T-helper 22 cell (primary cell): ENCODE data around the gene TUBD1.
"Not testable (repeated sequence)": the region's sequence is repeated elsewhere in the genome, so short reads cannot be mapped to it uniquely, and the experiment has no call there.

Experiments
- DNase-seq: peaks from one replicate; pipeline ENCODE4 v3.0.0-alpha.2; 2020; ENCODE audit warnings: low read depth

The TUBD1 gene

DNA sequence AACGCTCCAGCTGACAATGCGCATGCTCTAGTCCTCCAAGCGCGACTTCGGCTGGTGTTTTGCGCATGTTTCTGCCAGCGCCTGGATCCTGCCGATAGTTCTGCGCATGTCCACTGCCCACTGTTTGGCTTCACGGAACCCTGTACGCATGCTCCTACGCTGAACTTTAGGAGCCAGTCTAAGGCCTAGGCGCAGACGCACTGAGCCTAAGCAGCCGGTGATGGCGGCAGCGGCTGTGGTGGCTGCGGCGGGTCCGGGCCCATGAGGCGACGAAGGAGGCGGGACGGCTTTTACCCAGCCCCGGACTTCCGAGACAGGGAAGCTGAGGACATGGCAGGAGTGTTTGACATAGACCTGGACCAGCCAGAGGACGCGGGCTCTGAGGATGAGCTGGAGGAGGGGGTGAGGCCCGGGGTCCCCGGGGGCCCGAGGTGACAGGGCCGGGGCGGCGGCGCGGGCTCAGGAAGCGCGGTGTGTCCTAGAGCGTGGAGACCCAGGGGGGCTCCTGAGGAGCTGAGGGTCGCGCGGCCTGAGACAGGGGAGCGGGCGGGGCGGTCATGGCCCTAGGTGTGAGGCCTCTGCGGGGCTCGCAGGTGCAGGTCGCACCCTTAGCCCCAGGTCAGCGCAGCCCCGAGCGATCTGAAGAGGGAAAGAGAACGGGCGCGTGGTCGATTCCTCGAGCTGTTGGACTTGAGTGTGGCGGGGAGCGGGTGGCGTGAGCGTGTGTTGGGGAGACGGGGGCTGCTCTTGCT lies at the start of gene TUBD1, which contains the start of gene RPS6KB1:
Gene TUBD1, minus strand, starts transcription at position 20 of the 752 bp plus-strand sequence. CDS start 1,941 bp downstream, outside the sequence.
Gene RPS6KB1, plus strand, starts transcription at position 198 of the 752 bp plus-strand sequence. Its CDS starts 64 bp downstream, at position 262.
- DNase-seq = peak; percentile 96

GRCh38 chr17:59941131-59941530 lies 48.4 kb upstream of the TUBD1 start:
- no peak for DNase-seq

DNA sequence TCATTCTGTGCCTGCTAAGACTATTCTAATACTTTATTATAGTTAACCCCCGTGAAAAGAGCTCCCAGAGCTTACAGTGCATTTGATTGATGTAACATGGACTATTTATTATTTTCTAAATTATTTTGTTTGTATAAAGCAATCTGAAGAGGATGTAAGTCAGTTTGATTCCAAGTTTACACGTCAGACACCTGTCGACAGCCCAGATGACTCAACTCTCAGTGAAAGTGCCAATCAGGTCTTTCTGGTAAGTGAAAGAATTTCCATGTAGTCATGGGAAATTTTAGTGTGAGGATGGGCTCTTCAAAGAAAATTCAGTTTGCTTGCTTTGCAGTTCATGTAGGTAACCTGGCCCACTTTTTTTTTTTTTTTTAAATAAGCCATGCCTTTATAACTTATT lies 48.0 kb upstream of the TUBD1 start:
- DNase-seq = not testable (repeated sequence)

DNA sequence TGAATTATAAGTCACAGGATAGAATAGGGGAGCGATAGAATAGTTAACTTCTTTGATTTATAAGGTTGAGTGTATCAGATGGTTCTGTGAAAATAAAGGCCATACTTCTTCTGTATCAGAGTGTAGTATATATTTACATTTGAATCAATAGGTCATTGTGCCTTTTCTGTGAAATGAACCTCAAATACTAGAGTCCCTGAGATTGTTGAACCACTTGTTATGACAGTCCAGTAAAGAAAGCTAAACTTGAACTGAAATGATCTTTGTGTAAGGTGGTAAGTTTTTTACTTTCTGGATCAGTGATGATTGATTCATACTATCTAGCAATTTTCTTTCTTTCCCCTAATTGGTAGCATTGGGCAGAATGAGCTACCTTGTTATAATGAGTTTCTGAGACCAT lies 40.6 kb upstream of the TUBD1 start:
- not testable (repeated sequence) for DNase-seq

- not testable (repeated sequence) for DNase-seq
Measured at GRCh38 chr17:59930768-59931167, 38.0 kb upstream of the TUBD1 start.

GRCh38 chr17:59930121-59930520 lies 37.4 kb upstream of the TUBD1 start:
- not testable (repeated sequence) for DNase-seq

DNA sequence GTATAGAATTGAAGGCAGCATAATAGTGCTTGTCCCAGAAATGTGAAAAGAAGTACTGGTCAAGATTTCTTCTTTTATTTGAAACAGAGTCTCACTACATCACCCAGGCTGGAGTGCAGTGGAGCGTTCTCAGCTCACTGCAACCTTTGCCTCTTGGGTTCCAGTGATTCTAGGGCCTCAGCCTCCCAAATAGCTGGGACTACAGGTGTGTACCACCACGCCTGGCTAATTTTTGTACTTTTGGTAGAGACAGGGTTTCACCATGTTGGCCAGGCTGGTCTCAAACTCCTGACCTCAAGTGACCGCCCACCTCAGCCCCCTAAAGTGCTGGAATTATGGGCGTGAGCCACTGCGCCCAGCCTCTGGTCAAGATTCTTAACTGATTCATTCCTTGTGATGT lies 27.9 kb upstream of the TUBD1 start:
- not testable (repeated sequence) for DNase-seq

DNA sequence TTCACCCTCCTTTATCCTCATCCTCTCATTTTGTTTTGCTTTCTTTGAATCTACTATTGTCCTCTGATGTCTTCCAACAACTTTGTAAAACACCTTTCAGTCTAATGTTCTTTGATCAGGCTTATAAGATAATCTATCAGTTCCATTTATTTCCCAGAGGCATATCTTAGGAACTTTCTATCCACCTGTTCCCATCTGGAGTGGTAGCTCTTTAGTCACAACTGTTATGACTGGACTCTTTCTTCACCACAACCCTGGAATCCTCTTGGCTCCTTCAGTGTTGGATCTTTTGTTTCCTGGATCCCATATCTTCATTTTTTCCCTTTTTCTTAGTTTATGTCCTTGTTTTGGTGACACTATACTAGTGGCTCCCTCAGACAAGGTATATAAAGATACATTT lies 23.7 kb upstream of the TUBD1 start:
- no peak for DNase-seq

DNA sequence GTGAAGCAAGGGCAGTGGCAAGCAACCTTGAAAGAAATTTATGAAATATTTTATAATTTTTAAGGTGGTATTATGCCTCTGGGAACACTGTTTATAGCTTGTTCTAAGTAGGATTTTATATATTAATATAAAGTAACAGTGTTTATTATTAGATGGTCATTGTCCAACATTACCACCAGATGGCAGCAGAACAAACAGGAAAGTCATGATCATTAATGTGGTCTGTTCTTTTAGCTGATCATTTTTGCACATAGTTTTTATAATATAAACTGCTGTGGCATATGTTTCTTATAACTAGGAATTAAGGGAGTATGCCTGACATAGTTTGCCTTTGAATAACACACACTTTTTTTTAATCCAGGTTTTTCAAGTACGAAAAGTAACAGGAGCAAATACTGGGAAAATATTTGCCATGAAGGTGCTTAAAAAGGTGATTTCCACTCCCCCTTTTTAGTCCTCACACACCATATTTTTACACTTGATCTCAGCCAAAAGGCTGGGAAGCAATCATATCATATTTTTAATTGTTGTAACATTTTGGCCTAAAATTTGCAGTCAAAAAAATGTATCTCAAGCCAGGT lies 21.6 kb upstream of the TUBD1 start:
- no peak for DNase-seq

DNA sequence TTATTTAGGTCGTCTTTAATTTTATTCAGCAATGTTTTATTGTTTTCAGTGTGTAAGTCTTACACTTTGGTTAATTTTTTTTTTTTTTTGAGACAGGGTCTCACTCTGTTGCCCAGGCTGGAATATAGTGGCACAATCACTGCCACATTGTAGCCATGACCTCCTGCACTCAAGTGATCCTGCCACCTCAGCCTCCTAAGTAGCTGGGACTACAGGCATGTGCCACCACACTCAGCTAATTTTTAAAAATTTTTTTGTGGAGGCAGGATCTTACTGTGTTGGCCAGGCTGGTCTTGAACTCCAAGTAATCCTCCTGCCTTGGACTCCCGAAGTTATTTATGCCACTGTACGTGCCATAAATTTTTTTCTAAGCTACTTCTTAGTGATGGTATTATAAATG lies 14.7 kb upstream of the TUBD1 start:
- DNase-seq = no peak

GRCh38 chr17:59903455-59903854 lies 10.7 kb upstream of the TUBD1 start:
- DNase-seq = no peak

GRCh38 chr17:59901604-59902003 lies 8.9 kb upstream of the TUBD1 start:
- DNase-seq = no peak

- DNase-seq = no peak
Measured at GRCh38 chr17:59899099-59899498, 6.4 kb upstream of the TUBD1 start.

DNA sequence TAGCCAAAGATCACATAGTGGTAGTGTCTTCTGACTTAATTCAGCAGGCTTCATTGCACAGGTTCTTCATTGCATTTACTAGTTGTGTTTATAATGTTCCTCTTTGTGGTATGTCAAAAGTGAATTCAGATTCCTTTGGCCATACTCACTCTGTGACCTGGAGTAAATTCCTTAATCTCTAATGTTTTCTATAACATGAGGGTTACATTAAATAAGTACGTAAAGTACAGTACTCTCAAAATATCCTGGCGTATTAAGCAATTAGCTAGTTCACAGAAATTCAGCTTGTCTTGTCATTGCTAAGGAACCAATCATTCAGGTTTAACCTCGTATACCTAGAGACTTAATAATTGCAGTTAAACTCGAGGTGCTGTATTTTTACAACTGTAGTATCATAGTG lies 4.3 kb upstream of the TUBD1 start:
- no peak for DNase-seq

GRCh38 chr17:59893676-59894100 lies 945 bp upstream of the TUBD1 start:
- DNase-seq = no peak

- DNase-seq = no peak
Measured at GRCh38 chr17:59892251-59892923, 356 bp downstream of the TUBD1 start.

DNA sequence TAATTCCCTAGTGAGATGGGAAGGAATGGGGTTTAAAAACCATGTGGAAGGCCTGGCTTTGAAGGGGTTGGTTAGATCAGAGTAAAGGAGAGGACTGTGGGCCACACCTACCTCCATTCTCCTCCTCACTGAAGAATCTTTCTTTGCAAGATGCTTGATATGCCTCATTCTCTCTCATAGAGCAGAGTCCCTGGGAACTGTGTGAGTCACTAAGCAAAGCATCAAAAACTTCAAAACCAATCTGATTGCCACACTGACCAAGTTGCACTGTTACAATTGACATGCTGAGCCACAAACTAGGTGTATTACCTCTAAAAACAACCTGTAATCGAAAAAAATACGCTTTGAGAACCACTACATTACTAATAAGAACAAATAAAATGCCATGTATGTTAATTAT lies 2.0 kb downstream of the TUBD1 start:
- no peak for DNase-seq

DNA sequence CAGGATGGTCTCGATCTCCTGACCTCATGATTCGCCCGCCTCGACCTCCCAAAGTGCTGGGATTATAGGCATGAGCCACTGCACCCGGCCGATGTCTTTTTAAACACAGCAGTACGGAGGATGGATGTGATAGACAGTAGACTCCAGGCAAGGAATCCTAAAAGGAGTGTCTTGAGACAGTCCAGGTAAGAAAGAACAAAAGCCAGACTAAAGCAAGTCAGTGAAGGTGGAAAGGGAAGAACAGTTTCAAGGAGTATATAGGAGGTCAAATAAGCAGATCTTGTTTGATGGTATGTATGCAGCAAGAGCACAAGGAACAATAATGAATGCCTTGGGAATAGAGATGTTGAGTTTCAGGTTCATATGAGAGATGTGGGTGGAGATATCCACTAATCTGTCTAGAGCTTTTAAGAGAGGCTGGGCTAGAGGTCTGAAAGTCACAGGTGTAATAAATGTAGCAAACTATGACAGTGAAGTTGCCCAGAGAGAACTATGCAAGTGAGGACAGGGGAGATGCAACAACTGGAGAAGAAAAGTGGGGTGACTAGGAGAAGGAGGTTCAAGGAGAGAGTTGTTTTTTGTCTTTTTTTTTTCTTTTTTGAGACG lies 4.5 kb downstream of the TUBD1 start:
- no peak for DNase-seq

DNA sequence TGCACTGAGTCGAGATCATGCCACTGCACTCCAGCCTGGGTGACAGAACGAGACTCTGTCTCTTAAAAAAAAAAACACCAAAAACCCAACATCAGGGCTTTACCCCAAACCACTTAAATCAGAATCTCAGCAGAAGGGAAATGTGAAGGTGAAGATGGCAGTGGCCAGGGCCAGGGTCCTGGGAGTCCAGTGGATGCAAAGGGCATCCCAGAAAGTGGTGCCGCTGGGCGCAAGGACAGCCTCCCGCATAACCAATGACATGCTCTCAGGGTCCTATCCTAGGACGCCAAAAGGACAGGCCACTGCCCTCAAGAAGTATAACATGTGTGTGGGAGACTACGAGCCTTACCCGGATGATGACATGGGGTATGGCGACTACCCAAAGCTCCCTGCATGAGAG lies 7.9 kb downstream of the TUBD1 start:
- no peak for DNase-seq

- no peak for DNase-seq
Measured at GRCh38 chr17:59878624-59879023, 14.1 kb downstream of the TUBD1 start.

DNA sequence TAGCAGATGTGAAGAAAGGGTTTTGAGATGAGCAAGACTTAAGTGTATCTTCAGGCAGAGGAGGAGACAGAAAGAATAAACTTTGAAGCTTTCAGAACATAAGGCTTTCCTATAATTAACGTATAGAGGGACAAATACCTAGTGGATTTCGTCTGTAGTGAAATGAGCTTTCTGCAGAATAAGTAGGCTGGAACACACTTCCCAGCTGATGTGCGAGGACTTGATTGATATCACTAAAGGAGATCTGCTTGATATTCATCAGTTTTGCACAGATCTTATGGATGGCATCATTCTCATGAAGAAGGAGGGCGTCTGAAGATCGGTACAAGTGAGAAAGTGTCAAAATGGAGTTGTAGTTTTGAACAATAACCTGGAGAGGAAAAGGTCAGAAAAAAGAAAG lies 14.8 kb downstream of the TUBD1 start:
- no peak for DNase-seq

- no peak for DNase-seq
Measured at GRCh38 chr17:59876107-59876506, 16.6 kb downstream of the TUBD1 start.

DNA sequence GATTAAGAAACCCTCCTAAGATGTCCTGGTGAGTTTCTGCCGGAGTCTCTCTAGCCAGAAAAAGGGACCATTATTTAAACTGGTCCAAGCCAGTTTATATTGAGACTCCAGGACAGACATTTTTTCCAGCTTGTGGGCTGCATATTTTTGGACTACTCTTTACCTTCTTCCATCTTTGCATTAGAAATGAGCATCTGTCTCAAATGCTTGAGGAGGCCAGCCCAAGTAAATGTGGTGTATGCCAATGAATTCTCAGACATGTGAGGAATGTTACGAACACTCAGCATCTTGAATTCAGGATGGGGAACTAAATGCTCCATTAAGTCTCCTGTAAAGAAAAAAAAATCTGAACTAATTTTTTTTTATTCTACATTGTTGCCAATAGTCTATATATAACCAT lies 18.4 kb downstream of the TUBD1 start:
- no peak for DNase-seq
